Thoracic aorta (tissue), 2 donors: ENCODE results near the gene SLC25A52. TPM values are rescaled to one million over a fixed set of nuclear protein-coding genes. Genes with fewer than 3 reads are reported as not detected.
A peak's percentile ranks its signal among the peaks of the same experiment; 100 is the strongest.
"Not testable (repeated sequence)": the region's sequence is repeated elsewhere in the genome, so short reads cannot be mapped to it uniquely, and the experiment has no call there.

Experiments
- ATAC-seq: fragments of 150-250 bp; one replicate; pipeline ENCODE4 v1.8.0; 2017; ENCODE audit warnings: low read depth; ENCODE audit not compliant: insufficient number of reproducible peaks, low FRiP score
- DNase-seq: peaks from one replicate; pipeline ENCODE4 v3.0.0-alpha.2; 2020; ENCODE audit warnings: low spot score
- H3K27ac ChIP-seq, 2 donors: fragments of 200-600 bp; sonication (generic); 1 replicate in 1 of 2; 2 replicates in 1 of 2; pipeline ENCODE4 v1.5.1; 2016; ENCODE audit warnings: mild to moderate bottlenecking in 2 of 2, moderate library complexity in 2 of 2
- H3K27me3 ChIP-seq: fragments of 200-600 bp; sonication (generic); replicated peaks from 2 replicates; pipeline ENCODE4 v1.6.0; 2016; ENCODE audit warnings: mild to moderate bottlenecking; ENCODE audit not compliant: insufficient read depth
- H3K36me3 ChIP-seq: fragments of 200-600 bp; sonication (generic); one replicate; pipeline ENCODE4 v1.5.1; 2016
- H3K4me1 ChIP-seq, 2 donors: fragments of 200-600 bp; sonication (generic); 1 replicate in 1 of 2; 2 replicates in 1 of 2; pipeline versions ENCODE4 v1.5.1 to v1.6.0; 2016; ENCODE audit warnings: low read depth in 2 of 2, mild to moderate bottlenecking in 1 of 2; ENCODE audit not compliant: control insufficient read depth in 1 of 2
- H3K4me3 ChIP-seq: fragments of 200-600 bp; sonication (generic); 2 replicates; pipeline ENCODE4 v1.5.1; 2016; ENCODE audit warnings: mild to moderate bottlenecking
- H3K9me3 ChIP-seq: fragments of 200-600 bp; sonication (generic); 2 replicates; pipeline ENCODE4 v1.5.1; 2016
- total RNA-seq, 2 donors: library from RNA; depleted of rRNA; stranded (reverse); fragments of >200 nt; gene quantifications; one replicate each; pipeline versions ENCODE4 v1.1.0 to v1.2.3, GENCODE V29; 2016
- TF ChIP-seq, protein P1 (sequence below): fragments of 200-600 bp; sonication (generic); IDR thresholded peaks from one replicate; pipeline ENCODE4 v1.5.1; 2019; ENCODE audit warnings: antibody characterized with exemption

The SLC25A52 gene
- total RNA-seq, 2 donors from 2014 or later, result not detected

DNA sequence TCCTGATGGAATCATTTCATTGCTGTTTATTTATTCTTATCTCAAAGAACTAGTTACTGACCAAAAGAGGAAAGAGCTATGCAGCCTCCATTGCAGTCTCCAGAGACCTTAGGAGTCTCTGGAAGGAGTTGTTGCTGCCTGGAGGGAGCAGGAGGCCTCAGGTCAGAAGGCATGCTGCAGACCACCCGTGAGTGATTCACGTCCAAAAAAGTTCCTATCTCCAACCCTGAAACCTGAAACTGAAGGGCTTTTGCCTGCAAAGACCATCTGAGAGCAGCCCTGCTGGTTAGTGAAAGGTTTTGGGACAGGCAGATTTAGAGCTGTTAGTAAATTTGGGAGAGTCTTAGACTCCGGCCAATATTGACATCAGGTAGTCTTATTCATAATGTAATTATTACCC, 29.1 kb downstream of the SLC25A52 start:
- Histone ChIP-seq H3K9me3 (no peaks in the 10 kb centered on the region), H3K4me1 (no peaks in the 10 kb centered on the region), H3K27ac (no peak overlapping the region), H3K27me3 (peaks cover 4% of the 10 kb centered on the region), H3K36me3 (no peaks in the 10 kb centered on the region), H3K4me3 (no peak overlapping the region)
- TF ChIP-seq, protein P1, sequence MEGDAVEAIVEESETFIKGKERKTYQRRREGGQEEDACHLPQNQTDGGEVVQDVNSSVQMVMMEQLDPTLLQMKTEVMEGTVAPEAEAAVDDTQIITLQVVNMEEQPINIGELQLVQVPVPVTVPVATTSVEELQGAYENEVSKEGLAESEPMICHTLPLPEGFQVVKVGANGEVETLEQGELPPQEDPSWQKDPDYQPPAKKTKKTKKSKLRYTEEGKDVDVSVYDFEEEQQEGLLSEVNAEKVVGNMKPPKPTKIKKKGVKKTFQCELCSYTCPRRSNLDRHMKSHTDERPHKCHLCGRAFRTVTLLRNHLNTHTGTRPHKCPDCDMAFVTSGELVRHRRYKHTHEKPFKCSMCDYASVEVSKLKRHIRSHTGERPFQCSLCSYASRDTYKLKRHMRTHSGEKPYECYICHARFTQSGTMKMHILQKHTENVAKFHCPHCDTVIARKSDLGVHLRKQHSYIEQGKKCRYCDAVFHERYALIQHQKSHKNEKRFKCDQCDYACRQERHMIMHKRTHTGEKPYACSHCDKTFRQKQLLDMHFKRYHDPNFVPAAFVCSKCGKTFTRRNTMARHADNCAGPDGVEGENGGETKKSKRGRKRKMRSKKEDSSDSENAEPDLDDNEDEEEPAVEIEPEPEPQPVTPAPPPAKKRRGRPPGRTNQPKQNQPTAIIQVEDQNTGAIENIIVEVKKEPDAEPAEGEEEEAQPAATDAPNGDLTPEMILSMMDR, result no peak
- no peak for ATAC-seq
- DNase-seq, result no peak

DNA sequence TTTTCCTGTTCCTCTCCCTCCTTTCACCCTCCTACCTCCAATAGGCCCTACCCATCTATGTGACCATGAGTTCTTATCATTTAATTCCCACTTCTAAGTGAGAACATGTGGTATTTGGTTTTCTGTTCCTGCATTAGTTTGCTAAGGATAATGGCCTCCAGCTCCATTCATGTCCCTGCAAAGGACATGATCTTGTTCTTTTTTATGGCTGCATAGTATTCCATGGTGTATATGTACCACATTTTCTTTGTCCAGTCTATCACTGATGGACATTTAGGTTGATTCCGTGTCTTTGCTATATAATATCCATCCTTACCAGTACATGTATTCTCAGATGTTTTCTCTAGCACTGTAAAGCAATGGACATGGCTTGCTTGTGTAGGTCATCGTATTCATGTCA, 31.5 kb downstream of the SLC25A52 start:
- ATAC-seq, DNase-seq, H3K4me3 ChIP-seq, H3K9me3 ChIP-seq, H3K36me3 ChIP-seq, H3K27me3 ChIP-seq, H3K27ac ChIP-seq, H3K4me1 ChIP-seq: not testable (repeated sequence)

DNA sequence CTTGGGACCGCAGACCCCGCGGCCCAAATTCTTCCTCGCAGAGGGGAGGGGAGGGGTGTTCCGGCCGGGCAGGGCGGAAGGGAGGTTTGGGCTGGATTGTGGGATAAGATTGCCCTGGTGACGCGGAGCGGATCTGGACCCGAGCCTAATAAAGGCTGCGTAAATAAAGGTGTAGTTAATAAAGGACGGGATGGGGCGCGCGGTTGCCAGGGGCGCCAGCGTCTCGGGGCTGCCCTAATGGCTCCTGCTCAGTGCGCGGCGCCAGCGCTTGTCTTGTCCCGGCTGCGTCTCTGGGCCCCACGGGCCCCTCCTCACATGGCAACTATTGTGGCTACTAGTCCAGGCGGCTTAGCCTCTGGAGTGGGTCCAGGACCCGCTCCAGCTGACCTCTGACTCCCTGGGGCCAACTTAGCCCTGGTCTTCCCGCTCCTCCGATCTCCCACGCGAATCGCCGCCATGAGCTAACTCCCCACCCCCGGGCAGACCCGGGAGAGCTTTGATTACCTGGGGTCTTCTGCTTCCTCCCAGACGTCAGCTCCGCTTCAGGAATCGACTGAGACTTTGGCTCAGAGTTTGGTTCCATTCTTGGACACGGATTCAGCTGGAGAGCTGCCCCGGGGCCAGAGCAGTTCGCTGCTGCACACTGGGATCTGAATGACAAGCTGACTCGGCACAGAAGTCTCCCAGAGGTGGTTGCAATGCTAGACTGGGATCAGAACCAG, 36.5 kb downstream of the SLC25A52 start:
- H3K27me3 ChIP-seq, result peaks cover 4% of the 10 kb centered on the region
- H3K27ac ChIP-seq, result peak overlapping the region; percentile 62 to 76
- H3K36me3 ChIP-seq, result no peaks in the 10 kb centered on the region
- H3K9me3 ChIP-seq, result no peaks in the 10 kb centered on the region
- H3K4me3 ChIP-seq, result peak overlapping the region; percentile 85
- ATAC-seq (peak; percentile 41), DNase-seq (no peak)
- TF ChIP-seq, protein P1, result no peak
- peaks cover 0 to 15% of the 10 kb centered on the region in 2 donors for H3K4me1 ChIP-seq

DNA sequence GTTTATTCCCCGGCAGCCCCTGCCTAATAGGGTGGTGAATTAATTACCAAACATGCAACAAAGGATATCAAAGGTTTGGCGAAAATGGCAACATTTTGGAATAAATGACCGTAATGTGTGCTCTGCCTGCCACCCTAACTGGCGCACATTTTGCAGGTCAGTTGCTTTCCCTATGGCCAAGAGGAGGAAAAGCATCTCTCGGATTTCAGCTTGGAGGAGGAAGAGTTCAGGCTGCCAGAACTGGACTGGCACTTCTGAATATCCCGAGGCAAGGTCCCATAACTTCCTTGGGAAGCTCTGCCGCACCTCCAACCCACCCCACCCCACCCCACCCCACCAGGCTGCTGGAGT, 37.1 kb downstream of the SLC25A52 start:
- peak overlapping the region; percentile 85 for H3K4me3 ChIP-seq
- ATAC-seq (no peak), DNase-seq (no peak)
- TF ChIP-seq, protein P1, result no peak
- H3K4me1 ChIP-seq, result peaks cover 0 to 15% of the 10 kb centered on the region in 2 donors
- H3K27me3 ChIP-seq, result peaks cover 4% of the 10 kb centered on the region
- H3K9me3 ChIP-seq, result no peaks in the 10 kb centered on the region
- peak overlapping the region; percentile 62 to 76 for H3K27ac ChIP-seq
- H3K36me3 ChIP-seq, result no peaks in the 10 kb centered on the region

DNA sequence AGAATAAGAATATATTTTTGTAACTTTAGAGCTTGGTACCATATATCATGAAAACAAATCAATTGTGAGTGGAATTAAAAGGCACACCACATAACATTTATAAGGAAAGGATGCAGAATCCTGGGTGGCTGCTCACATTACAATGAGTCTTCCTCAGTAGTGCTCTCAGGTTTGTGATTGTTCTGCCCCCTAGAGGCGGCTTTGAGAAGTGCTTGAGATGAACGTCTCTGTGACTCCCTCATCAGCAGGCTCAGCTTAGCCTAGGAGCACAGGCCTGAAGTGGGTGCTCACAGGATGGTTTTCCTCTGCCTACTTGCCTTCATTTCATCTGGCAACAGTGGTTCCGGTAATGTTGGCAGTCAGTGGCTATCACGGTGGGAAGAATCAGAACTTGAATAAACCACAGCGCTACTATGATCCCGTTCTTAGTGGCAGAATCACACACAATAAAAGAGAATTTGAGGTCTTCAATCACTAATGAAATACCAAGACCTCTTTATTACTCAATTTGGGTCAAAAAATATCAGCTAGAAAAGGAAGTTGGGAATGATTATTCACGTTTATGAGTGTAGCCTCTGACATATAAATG, 38.2 kb downstream of the SLC25A52 start:
- DNase-seq (peak; percentile 40), ATAC-seq (peak; percentile 72)
- H3K27ac ChIP-seq, result no peak overlapping the region
- H3K4me1 ChIP-seq, result peaks cover 0 to 15% of the 10 kb centered on the region in 2 donors
- H3K9me3 ChIP-seq, result no peaks in the 10 kb centered on the region
- no peaks in the 10 kb centered on the region for H3K36me3 ChIP-seq
- no peak overlapping the region for H3K4me3 ChIP-seq
- TF ChIP-seq, protein P1, result peak; percentile 78
- peaks cover 1% of the 10 kb centered on the region for H3K27me3 ChIP-seq
